GM10847 (cell line): Measurements from ENCODE around the gene UPF2.

Source experiments
- POLR2A ChIP-seq: IDR thresholded peaks from 2 replicates; pipeline ENCODE4 v1.6.1; 2011; ENCODE audit not compliant: insufficient read length; ENCODE audit errors: extremely low read depth

The UPF2 gene

DNA sequence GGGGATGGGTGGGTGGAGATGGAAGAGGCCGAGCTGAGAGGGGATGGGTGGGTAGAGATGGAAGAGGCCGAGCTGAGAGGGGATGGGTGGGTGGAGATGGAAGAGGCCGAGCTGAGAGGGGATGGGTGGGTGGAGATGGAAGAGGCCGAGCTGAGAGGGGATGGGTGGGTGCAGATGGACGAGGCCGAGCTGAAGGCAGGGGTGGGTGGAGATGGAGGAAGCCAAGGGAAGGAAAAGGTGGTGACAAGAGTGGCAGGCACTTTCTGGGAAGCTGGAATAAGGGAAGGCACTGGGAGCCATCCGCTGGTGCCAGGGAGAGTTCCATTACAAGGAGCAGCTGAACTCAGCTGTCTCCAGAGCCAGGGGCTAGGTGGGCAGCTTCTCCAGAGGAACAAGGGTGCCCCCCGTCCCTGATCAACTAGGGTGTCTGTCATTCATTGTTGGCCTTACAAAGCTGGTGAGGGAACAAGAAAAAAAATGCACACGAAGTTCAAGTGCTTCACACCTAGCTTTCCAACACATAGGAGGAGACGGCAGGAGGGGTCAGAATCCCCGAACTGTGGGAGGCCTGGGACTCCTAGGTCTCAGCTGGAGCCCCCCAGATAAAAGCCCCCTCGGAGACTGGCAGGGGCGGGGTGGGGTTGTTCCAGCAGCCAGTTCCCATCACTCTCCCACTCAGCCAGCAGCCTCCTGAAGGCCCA, 157.0 kb downstream of the UPF2 start:
- no peak for TF ChIP-seq POLR2A

DNA sequence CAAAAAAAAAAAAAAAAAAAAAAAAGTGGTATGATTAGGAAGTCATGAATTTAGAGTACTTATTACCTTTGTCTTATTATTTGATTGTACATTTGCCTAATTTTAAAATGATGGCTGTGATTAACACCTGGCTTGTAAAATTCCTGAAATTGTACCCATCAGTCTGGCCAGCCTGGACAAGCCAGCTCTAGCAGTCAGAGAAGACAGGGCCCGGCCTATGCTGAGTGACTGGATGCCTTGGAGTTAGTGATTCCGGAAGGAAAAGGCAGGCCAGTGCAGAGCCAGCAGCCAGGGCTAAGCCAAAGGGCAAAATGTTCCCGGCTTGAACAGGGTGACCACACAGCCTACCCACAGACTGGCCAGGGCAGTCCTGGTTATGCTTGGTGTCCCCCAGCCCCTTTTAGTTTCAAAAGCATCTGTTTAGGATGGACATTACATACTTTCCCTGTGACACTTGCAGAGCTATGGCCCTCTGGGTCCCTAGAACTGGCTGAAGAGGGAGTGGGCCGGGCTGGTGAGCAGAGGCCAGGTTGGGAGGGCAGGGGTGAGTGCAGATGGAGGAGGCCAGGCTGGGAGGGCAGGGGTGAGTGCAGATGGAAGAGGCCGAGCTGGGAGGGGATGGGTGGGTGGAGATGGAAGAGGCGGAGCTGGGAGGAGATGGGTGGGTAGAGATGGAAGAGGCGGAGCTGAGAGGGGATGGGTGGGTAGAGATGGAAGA, 157.7 kb downstream of the UPF2 start:
- TF ChIP-seq POLR2A, result no peak

DNA sequence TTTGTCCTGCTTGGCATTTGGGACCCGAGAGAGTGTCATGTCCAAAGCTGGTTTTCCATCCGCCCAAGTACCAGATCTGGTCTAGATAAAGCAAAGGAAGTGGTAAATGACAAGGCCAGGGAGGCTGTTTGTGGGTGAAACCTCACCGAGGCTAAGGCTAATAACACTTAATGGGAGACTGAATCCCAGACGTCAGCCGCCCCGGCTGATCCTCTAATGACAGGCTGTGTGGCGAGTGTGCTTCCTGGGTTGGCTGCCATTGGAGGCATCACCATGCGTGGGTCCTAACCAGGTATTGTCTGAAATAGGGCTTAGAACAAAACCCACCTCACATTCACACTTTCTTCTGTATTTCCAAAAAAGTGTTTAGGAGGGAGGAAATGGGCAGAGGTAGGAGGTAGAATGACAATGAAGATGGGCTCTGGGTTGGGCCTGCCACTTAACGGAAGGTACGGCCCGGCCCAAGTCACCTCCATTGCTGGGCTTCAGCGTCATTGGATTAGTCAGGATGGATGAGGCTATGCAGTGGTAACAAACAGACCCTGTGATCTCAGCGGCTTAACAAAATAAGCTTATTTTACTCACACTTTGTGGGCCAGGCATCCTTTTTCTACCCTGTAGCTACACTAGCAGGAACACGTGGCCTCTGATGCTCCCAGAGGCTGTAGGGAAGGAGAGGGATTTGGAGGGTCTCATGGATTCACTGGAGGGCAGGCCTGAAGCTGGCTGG, 159.8 kb downstream of the UPF2 start:
- no peak for TF ChIP-seq POLR2A

DNA sequence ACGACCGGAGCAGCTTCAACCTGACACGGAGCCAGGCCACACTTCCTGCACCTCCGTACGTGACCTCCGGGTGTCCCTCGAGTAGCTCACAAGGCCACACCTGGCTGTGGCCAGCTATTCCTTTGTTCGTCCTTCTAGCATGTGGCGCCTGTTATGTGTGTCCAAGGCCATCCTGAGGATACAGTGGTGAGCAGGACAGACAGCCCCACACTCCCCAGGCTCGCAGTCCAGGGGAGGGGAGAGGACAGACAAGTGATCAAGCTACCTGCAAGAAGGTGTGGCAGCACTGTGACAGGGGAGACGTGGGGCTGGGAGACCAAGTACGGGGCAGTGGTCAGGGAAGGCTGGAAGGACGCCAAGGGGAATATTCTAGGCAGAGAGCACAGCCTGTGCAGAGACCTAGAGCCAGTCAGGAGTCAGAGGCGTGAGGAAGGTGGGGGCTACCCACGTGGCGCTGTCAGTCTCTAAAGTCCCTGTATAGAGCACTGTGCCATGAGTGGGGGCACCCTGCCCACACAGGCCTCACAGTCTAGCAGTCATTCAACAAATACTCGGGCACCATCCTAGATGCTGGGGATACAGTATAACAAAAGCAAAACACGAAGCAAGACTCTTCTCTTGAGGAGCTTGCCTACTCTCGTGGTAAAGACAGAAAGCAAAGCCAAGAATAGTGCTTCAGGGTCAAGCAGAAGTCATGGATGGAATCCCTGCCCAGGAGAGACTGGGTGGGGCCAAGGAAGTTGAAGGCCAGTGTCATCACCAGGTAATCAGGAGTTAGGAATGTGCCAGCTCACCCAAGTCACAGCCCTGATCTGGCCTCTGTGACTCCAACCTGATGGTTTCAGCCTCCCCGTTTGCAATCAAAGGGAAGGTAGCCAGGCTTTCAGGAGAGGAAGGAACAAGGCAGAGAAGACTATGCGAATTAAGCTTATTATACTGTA, 160.9 kb downstream of the UPF2 start:
- no peak for TF ChIP-seq POLR2A

DNA sequence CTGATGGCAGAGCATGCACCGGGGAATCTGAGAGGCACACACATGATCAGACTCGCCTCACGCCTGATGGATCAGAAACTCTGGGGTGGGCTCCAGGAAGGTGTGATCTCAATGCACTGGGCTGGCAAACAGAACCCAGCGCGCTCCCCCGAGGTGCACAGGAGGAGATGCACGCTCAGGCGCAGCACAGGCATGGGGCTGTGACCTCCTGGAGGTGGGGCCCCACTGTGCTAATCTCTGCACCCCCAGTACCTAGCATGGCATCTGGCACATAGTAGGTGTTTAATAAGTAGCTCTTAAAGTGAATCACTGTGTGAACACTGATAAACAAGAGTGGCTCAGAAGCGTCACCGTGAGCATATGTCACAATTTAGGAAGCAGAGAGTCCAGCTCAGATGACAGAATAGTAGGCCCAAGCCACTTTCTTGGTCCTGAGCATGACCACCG, 161.6 kb downstream of the UPF2 start:
- no peak for TF ChIP-seq POLR2A

DNA sequence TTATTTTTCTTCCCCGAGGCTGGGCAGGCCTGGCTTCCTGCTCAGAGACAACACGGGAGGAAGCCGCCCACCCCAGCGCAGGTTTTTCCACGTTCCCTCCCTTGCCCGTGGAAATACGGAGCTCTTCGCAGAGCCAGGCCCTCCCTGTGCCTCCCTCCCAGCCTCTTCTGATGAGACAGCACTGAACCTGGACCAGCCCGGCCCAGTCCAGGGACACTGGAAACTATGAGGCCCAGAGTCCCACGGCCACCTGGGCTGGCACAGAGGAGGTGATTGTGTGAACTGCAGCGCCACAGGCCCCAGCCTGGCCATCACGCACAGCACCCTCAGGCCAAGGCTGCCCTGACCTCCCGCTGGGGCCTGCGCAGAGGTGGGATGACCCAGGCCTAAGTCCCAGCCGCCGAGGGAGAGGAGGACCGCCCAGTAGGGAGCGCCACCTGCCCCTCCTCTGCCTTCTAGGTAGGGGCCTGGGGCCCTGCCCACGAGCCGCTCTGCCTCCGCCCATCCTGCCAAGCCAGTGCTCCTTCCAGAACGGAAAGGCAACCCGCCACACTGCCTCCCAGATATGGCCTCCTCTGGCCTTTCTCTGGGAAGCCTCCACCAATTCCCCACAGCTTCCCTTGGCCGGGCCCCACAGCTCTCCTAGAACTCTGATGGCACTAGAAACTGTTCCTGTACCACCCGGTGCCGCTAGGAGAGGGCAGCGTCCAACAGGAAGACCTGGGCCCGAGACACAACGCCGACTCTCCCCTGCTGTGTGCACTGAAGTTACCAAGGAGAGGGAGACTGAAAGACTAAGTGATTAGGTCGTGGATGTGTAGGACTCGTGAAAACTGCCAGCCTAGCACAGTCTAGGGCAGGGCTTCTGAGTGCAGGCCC, 162.2 kb downstream of the UPF2 start:
- no peak for TF ChIP-seq POLR2A

DNA sequence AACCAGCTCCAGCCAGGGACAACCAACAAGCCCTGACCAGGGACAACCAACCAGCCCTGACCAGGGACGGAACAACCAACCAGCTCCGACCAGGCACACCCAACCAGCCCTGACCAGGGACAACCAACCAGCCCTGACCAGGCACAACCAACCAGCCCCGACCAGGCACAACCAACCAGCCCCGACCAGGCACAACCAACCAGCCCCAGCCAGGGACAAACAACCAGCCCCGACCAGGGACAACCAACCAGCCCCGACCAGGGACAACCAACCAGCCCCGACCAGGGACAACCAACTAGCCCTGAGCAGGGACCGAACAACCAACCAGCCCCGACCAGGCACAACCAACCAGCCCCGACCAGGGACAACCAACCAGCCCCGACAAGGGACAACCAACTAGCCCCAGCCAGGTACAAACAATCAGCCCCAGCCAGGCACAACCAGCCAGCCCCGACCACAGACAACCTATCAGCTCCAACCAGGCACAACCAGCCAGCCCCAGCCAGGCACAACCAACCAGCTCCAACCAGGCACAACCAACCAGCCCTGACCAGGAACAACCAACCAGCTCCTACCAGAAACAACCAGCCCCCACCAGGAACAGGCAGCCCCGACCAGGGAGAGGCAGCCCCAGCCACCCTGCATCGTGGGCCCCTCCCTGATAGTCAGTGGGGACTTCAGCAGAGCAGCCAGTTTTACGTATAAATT, 163.1 kb downstream of the UPF2 start:
- TF ChIP-seq POLR2A, result no peak

DNA sequence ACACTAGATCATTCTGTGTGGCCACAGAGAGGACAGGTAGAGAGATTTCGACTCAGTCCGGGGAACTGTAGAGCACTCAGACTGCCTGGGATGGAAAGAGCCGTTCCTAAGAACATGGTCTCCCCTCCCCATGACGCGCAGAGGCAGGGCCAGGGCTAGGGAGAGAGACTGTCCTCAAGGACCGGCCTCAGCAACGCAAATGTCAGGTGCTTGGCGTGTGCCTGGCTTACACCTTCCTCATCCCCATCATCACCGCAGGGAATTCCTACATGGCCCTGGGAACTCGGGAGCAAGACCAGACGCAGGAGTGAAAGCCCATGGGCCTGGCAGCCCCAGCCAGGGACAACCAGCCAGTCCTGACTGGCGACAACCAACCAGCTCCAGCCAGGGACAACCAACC, 163.8 kb downstream of the UPF2 start:
- TF ChIP-seq POLR2A, result no peak

DNA sequence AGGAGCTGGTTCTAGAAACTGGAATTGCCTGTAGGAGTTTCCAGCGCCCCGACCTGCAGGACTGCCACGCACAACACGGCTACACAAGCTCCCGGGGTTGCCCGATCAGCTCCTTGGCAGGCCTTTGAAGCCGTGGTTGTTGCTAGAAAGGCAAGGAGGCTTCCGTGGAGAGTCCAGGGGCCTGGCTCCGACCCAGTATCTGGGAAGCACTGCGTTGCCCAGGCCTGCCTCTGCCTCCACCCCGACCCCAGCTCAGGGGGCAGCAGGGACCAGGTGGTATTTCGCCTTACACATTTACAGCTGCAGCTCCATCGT, 165.1 kb downstream of the UPF2 start:
- no peak for TF ChIP-seq POLR2A

DNA sequence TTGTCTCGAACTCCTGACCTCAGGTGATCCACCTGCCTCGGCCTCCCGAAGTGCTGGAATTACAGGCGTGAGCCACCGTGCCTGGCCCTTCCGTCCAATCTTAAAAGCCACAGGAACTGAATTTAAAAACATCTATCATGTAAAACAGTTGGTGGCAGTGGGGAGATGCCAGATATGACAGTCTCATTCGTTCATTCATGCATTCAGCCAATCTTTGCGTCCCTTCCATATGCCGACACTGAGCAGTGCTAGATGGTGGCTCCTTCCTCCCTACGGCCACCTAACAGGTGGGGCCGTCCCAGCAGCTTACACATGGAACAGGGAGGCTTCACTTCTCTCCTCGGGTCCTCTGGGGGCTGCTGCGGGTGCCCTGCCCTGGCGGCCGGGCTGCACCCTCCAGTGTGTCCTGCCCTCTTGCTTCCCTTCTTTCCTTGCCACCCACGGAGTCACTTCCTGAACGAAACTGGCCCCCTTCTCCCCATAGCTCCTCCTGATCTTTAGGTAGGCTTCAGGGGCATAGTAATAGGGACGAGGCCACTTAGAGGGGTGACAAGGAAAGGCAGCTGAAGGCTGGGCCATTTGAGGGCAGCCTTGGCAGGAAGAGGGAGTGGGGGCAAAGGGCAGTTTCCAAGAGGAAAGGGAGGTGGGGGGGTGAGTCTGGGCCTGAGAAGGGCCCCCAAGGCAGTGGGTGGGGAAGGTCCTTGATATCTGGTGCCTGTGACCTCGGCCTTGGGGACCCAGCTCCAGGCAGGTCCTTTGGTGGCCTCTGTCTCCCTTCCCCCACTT, 165.6 kb downstream of the UPF2 start:
- TF ChIP-seq POLR2A, result no peak

DNA sequence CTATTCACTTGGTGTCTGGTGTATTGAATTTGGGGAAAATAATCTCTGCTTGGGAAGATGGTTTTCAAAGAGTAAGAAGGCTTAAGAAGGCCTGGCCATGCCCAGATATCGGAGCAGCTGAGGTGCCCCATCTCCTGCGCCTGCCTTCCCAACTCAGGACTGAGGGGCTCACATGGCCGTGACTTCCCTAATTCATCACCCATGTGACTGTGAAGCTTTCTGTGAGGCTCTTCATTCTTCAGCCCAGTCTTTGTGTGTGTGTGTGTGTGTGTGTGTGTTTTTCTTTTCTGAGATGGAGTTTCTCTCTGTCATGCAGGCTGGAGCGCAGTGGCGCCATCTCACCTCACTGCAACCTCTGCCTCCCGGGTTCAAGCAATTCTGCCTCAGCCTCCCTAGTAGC, 166.3 kb downstream of the UPF2 start:
- no peak for TF ChIP-seq POLR2A

DNA sequence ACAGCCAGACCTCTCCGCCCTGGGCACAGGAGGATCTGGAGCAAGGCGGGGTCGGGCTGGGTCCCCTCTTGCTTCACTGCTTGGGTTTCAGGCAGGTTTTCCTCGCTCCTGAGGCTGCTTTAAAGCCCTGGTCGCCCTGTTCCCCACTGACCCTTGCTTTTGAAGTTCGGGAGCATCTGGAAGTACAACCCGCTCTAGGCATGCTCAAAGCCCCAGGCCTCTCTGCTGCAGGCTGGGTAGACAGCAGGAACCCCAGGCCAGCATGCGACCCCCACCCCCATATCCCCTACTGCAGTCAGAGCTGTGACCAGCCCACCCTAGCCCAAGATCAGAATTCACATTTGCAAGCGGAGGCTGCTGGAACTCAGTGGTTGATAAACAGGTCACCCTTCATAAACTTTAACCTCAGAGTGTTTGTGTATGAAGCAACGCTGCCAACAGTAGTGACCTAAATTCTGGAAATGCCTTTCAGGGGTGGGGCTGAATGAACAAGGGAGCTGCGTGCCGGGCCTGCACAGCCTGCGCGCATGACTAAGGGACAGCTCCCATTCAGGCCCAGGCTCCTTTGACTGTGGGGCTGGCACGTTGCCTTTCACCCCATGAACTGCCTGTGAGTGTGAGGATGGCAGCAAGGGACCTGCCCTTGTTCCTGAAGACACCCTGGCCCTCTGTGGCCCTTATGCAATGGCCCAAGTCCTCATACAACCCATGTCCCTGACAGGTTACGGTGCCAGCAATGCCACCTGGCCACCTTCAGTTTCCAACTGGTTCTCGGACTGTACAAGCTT, 166.9 kb downstream of the UPF2 start:
- no peak for TF ChIP-seq POLR2A
